ENCODE data around the gene WDR75.
"Not testable (repeated sequence)": the region's sequence is repeated elsewhere in the genome, so short reads cannot be mapped to it uniquely, and the experiment has no call there.

The WDR75 gene

GRCh38 chr2:189440644-189440946 is 679 bp upstream of the WDR75 start:
- no peak for DNase-seq (ENCODE audit: low read depth, low spot score)

GRCh38 chr2:189441709-189442074 is 418 bp downstream of the WDR75 start:
- no peak for DNase-seq (ENCODE audit: low read depth, low spot score)

- DNase-seq (ENCODE audit: low read depth, low spot score), result no peak
Observed at GRCh38 chr2:189442468-189442867, 1.2 kb downstream of the WDR75 start.

GRCh38 chr2:189444322-189444721 is 3.0 kb downstream of the WDR75 start:
- no peak for DNase-seq (ENCODE audit: low read depth, low spot score)

- no peak for DNase-seq (ENCODE audit: low read depth, low spot score)
Observed at GRCh38 chr2:189446780-189447179, 5.5 kb downstream of the WDR75 start.

- DNase-seq (ENCODE audit: low read depth, low spot score), result no peak
Observed at GRCh38 chr2:189454009-189454408, 12.7 kb downstream of the WDR75 start.

DNA sequence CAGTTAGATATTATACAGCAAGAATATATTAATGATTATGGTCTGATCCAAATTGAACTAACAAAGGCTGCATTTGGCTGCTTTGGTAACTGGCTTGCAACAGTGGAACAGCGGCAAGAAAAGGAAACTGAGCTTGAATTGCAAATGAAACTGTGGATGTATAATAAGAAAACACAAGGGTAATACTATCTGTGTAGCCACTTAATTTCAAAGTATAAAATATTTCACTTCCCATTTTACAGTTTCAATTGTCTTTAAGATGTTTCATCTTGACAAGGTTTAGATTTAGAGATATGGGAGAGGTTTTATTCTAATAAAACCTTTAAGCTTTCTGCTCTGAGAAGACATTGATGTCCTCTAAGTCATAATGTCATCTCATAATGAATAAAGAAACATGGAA is 23.8 kb downstream of the WDR75 start:
- DNase-seq (ENCODE audit: low read depth, low spot score), result no peak

- DNase-seq (ENCODE audit: low read depth, low spot score), result no peak
Observed at GRCh38 chr2:189465478-189465877, 24.2 kb downstream of the WDR75 start.

DNA sequence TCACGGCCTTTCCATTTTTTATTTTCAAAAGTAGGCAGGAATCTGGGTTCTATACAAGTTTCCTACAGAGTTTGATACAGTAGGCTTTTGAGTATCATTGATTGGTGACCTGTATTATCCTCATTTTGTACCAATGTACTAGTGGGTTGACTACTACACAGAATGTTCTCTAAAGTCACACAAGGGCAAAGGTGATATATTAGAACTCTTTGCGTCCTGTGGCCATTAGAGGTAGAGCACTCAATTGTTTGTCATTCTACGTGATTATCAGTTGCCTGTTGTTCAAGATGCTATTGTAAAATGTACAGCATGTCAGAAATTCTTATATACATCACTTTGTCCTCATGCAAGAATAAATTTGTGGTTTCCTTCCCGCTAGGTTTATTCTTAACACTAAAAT is 24.8 kb downstream of the WDR75 start:
- no peak for DNase-seq (ENCODE audit: low read depth, low spot score)

DNA sequence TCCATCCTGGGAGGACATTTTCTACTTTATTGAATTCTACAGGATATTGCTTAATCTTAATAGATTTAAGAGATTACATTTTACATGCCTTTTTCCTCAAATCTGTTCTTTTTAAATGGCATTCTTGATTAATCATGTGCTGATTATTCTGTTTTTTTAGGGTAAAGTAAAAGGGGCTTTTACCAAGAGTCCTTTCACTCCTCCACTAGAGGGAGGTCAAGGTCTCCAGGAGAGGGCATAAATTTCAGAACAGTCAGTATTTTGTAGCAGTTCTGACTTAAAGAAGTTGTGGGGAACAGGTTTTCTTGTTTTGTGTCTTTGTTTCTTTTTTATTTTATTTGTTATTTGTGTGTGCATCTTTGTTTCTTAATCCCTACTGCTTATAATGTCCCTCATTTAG is 25.4 kb downstream of the WDR75 start:
- no peak for DNase-seq (ENCODE audit: low read depth, low spot score)

DNA sequence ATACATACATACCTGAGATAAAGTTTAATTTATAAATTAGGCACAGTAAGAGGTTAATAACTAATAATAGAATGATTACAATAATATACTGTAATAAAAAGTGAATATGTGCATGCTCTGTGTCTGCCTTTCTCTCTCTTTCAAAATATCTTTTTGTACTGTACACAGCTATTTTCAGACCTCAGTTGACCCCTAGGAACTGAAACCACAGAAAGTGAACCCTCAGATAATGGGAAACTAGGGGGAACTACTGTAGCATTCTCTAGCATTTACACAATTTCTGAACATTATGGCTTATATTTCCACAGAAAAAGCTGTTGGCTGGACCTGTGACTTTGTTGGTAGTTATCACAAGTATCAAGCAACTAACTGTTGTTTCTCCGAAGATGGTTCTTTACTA is 25.9 kb downstream of the WDR75 start:
- DNase-seq (ENCODE audit: low read depth, low spot score), result no peak

- DNase-seq (ENCODE audit: low read depth, low spot score), result no peak
Observed at GRCh38 chr2:189467593-189467992, 26.3 kb downstream of the WDR75 start.

- DNase-seq (ENCODE audit: low read depth, low spot score), result no peak
Observed at GRCh38 chr2:189474526-189474925, 33.3 kb downstream of the WDR75 start.

- no peak for DNase-seq (ENCODE audit: low read depth, low spot score)
Observed at GRCh38 chr2:189477756-189478155, 36.5 kb downstream of the WDR75 start.

GRCh38 chr2:189478289-189478688 is 37.0 kb downstream of the WDR75 start:
- DNase-seq (ENCODE audit: low read depth, low spot score), result not testable (repeated sequence)

DNA sequence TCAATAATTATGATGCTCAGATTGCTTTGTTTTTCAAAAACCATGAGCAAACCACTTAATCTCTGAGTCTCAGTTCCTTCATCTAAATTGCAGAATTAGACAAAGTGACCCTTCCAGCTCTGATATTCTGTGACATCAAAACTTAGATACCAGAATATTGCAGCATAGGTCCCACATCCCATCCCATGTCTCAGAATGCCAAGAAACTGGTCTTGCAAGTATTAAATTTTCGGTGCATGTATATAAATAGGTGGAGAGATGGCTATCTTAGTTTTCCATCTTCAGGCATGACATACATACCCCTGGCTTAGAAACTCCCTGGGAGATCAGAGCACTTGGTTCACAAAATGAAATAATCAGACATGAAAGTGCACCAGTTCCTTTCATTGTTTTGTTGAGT is 39.8 kb downstream of the WDR75 start:
- DNase-seq (ENCODE audit: low read depth, low spot score), result no peak

- DNase-seq (ENCODE audit: low read depth, low spot score), result no peak
Observed at GRCh38 chr2:189483571-189483970, 42.3 kb downstream of the WDR75 start.

DNA sequence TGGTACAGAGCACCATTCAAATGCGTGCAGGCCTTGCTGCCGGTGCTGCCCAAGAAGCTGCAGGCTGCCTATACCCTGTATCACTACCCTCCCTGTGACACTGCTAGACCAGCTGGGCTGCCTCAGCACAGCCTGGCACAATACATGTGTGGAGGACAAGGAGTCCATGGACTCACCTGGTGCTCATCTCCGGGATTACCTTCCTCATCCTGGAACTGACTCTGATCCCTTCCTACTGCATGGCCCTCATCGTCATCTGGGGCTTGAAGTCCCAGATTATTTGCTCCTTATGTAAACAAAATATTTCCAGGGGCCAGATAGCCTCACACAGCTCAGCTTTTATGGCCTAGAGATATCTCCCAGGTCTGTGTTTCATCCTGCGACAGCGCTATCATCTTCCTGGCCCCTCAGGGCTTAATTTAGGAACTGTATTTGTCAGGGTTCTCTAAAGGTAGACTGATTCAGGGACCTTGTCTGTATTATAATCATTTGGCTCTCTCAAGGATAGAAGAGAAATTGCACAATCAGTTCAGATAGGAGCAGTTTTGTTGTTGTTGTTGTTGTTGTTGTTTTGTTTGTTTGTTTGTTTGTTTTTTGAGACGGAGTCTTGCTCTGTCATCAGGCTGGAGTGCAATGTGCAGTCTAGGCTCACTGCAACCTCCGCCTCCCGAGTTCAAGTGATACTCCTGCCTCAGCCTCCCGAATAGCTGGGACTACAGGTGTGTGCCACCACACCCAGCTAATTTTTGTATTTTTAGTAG is 42.9 kb downstream of the WDR75 start:
- no peak for DNase-seq (ENCODE audit: low read depth, low spot score)

- no peak for DNase-seq (ENCODE audit: low read depth, low spot score)
Observed at GRCh38 chr2:189485146-189485545, 43.9 kb downstream of the WDR75 start.

DNA sequence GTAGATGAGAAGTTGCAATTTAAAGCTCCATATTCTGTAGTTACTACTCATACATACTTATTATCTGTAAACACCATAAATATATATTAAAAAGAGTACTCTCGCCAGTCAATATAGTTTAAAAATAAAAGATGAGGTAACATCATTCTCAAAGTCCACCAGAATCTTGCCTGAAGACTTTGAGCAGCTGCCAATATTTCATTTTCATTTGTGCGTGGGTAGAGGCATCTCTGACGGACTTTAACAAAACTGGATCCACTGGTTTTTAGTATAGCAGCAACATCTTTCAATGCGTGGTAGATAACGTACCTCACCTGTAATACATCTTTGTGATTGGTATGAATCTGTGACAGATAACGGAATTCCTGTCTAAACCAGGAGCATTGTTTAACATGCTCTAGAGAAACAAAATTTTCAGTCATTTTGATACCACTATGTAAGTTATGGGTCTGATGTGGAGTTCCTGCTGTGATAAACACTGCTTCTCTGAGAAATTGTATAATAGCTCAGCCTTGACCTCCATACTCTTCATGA is 45.0 kb downstream of the WDR75 start:
- DNase-seq (ENCODE audit: low read depth, low spot score), result no peak

- DNase-seq (ENCODE audit: low read depth, low spot score), result no peak
Observed at GRCh38 chr2:189487283-189488007, 46.2 kb downstream of the WDR75 start.

DNA sequence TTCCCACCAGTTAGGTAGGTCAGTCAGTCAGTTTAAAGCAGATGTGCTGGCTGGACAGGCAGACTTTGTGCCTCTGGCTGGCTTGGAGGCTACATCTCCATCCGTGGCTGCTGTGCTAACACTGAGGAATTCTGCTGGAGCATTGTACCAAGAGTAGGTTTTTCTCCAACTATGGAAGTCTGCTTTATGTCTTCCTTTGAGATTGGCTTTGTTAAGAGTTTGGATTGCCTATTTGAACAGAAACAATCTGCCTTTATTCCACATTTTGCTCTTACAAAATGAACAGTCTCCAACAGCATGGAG is 46.7 kb downstream of the WDR75 start:
- DNase-seq (ENCODE audit: low read depth, low spot score), result no peak

GRCh38 chr2:189492451-189492850 is 51.2 kb downstream of the WDR75 start:
- DNase-seq (ENCODE audit: low read depth, low spot score), result no peak

DNA sequence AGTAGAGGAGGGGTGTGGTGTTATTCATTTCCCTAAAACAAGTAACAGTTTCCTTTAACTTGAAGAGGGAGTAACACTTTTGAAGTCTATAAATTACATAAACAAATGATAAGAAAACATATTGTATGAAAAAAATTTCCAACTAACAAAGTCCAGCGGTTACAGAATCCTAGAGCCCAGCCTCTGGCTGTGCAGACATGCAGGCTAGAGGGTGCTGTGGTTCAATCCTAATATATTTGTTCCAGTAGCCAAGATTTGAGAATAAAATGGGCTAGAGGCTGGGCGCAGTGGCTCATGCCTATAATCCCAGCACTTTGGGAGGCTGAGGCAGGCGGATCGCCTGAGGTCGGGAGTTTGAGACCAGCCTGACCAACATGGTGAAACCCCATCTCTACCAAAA is 56.9 kb downstream of the WDR75 start:
- no peak for DNase-seq (ENCODE audit: low read depth, low spot score)

Data from activated naive CD8-positive, alpha-beta T cell treated with anti-CD3 and anti-CD28 coated beads, Interleukin-2, amount 50 U/mL, for 16 hours (primary cell).